ENCODE results near the gene GRIK2. TPM values are rescaled to one million over a fixed set of nuclear protein-coding genes. Genes with fewer than 3 reads are reported as not detected.

Gene GRIK2
- total RNA-seq, 2 donors from 2014 or later: 1.00 to 4.5 TPM

DNA sequence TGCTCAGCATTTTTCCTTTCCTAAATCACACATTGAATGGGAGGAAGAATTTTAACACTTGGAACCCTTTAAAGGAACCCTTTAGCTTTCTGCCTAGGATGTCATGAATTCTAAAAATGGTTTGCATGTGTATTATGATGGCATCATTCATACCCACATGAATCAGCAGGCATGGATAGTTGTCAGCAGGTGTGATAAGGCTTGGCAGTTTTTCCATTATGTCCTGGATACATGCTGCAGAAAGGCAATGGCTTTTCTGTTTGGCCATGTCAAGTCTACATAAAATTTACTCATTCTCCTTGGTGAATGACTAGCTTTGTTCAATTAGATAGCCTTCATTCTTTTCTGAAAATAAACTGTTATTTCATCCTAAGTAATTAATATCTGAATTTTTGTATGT lies 353.7 kb downstream of the GRIK2 start:
- Histone ChIP-seq H3K4me1 (ENCODE audit: control insufficient read depth, insufficient read depth, low read length) (peaks cover 4% of the 10 kb centered on the region), H3K9ac (ENCODE audit: extremely low read depth, low read length, poor library complexity, severe bottlenecking) (no peak overlapping the region), H3K9me3 (ENCODE audit: control insufficient read depth, low read length) (no peaks in the 10 kb centered on the region), H3K27ac (ENCODE audit: low read depth, low read length) (no peak overlapping the region), H3K27me3 (ENCODE audit: control insufficient read depth, insufficient read depth, low read length, poor library complexity, severe bottlenecking) (no peaks in the 10 kb centered on the region), H3K36me3 (ENCODE audit: control insufficient read depth, insufficient read depth, low read length) (no peaks in the 10 kb centered on the region), H3K4me3 (ENCODE audit: low read length) (no peak overlapping the region)
- no peak for TF ChIP-seq CTCF (conservative IDR thresholded peaks at IDR 0.05)
- Mint-ChIP-seq H3K27ac (no peak overlapping the region), H3K36me3 (ENCODE audit: low read depth) (no peaks in the 10 kb centered on the region), H3K9me3 (no peaks in the 10 kb centered on the region), H3K4me1 (peaks cover 6% of the 10 kb centered on the region), H3K27me3 (ENCODE audit: insufficient read depth) (no peaks in the 10 kb centered on the region), H3K4me3 (no peak overlapping the region)
- no peak for DNase-seq

DNA sequence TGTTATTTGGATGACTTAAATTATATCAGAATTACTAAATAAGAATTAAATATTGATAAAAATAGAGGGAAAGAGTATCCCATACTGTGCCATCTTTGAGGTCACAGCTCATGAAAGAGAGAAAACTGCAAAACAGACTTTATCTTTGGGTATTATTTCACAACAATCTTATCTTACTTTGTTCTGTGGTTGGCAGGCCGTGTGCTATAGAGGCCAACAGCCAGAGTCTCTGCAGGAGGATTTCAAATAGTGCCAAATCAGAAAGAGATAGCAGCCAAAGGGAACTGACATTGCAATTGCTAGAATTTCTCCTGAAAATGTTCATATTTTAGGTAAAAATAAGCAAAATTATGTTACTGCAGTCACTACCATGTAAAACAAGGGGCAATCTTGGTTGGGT lies 354.2 kb downstream of the GRIK2 start:
- Mint-ChIP-seq H3K4me1 (peaks cover 4% of the 10 kb centered on the region), H3K4me3 (no peak overlapping the region), H3K36me3 (ENCODE audit: low read depth) (no peaks in the 10 kb centered on the region), H3K9me3 (no peaks in the 10 kb centered on the region), H3K27me3 (ENCODE audit: insufficient read depth) (no peaks in the 10 kb centered on the region), H3K27ac (no peak overlapping the region)
- no peak for DNase-seq
- no peaks in the 10 kb centered on the region for H3K9me3 ChIP-seq (ENCODE audit: control insufficient read depth, low read length)
- H3K4me1 ChIP-seq (ENCODE audit: control insufficient read depth, insufficient read depth, low read length): peaks cover 4% of the 10 kb centered on the region
- H3K27ac ChIP-seq (ENCODE audit: low read depth, low read length): no peak overlapping the region
- H3K27me3 ChIP-seq (ENCODE audit: control insufficient read depth, insufficient read depth, low read length, poor library complexity, severe bottlenecking): no peaks in the 10 kb centered on the region
- TF ChIP-seq CTCF (conservative IDR thresholded peaks at IDR 0.05): no peak
- 43 to 67% methylated on average over 1 of the region's 1 CpG for WGBS, 2 experiments (ENCODE audit: insufficient coverage in 1 of 2, insufficient read length in 1 of 2)
- H3K9ac ChIP-seq (ENCODE audit: extremely low read depth, low read length, poor library complexity, severe bottlenecking): no peak overlapping the region
- no peak overlapping the region for H3K4me3 ChIP-seq (ENCODE audit: low read length)
- H3K36me3 ChIP-seq (ENCODE audit: control insufficient read depth, insufficient read depth, low read length): no peaks in the 10 kb centered on the region

DNA sequence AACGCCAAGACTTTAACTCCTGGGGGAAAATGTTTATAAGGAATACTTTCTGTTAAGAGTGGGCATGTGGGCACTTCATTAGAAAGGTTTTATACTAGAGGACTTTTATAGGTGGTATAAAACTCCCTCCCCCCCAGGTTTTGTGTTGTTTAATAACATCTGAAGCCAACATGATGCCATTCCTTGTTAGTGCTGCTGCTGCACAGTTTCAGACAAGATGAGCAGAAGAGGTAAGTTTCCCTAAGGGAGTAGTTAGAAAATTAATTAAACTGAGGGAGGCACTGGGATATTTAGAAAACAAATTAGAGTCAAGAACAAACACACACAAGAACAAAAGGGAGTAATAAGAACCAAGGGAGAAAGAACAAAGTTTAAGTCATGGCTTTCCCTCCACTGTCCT lies 362.4 kb downstream of the GRIK2 start:
- 92 to 100% methylated on average over 1 of the region's 1 CpG for WGBS, 2 experiments (ENCODE audit: insufficient coverage in 1 of 2, insufficient read length in 1 of 2)
- no peaks in the 10 kb centered on the region for H3K9me3 Mint-ChIP-seq
- no peak overlapping the region for H3K4me3 Mint-ChIP-seq
- TF ChIP-seq CTCF (conservative IDR thresholded peaks at IDR 0.05): no peak
- Histone ChIP-seq H3K36me3 (ENCODE audit: control insufficient read depth, insufficient read depth, low read length) (no peaks in the 10 kb centered on the region), H3K4me3 (ENCODE audit: low read length) (no peak overlapping the region), H3K27ac (ENCODE audit: low read depth, low read length) (no peak overlapping the region), H3K27me3 (ENCODE audit: control insufficient read depth, insufficient read depth, low read length, poor library complexity, severe bottlenecking) (no peaks in the 10 kb centered on the region), H3K9ac (ENCODE audit: extremely low read depth, low read length, poor library complexity, severe bottlenecking) (no peak overlapping the region), H3K9me3 (ENCODE audit: control insufficient read depth, low read length) (no peaks in the 10 kb centered on the region), H3K4me1 (ENCODE audit: control insufficient read depth, insufficient read depth, low read length) (no peaks in the 10 kb centered on the region)
- no peaks in the 10 kb centered on the region for H3K36me3 Mint-ChIP-seq (ENCODE audit: low read depth)
- no peak overlapping the region for H3K27ac Mint-ChIP-seq
- H3K27me3 Mint-ChIP-seq (ENCODE audit: insufficient read depth): no peaks in the 10 kb centered on the region
- DNase-seq: no peak
- peaks cover 2% of the 10 kb centered on the region for H3K4me1 Mint-ChIP-seq

All from endodermal cell (in vitro differentiated cells).